Measurements from ENCODE around the gene DMXL1.
"Not testable (repeated sequence)": the region's sequence is repeated elsewhere in the genome, so short reads cannot be mapped to it uniquely, and the experiment has no call there.

The DMXL1 gene

GRCh38 chr5:119122474-119122873 is 51.6 kb downstream of the DMXL1 start:
- not testable (repeated sequence) for DNase-seq (ENCODE audit: low spot score)

GRCh38 chr5:119123280-119123679 is 52.4 kb downstream of the DMXL1 start:
- no peak for DNase-seq (ENCODE audit: low spot score)

GRCh38 chr5:119129770-119130169 is 58.9 kb downstream of the DMXL1 start:
- no peak for DNase-seq (ENCODE audit: low spot score)

DNA sequence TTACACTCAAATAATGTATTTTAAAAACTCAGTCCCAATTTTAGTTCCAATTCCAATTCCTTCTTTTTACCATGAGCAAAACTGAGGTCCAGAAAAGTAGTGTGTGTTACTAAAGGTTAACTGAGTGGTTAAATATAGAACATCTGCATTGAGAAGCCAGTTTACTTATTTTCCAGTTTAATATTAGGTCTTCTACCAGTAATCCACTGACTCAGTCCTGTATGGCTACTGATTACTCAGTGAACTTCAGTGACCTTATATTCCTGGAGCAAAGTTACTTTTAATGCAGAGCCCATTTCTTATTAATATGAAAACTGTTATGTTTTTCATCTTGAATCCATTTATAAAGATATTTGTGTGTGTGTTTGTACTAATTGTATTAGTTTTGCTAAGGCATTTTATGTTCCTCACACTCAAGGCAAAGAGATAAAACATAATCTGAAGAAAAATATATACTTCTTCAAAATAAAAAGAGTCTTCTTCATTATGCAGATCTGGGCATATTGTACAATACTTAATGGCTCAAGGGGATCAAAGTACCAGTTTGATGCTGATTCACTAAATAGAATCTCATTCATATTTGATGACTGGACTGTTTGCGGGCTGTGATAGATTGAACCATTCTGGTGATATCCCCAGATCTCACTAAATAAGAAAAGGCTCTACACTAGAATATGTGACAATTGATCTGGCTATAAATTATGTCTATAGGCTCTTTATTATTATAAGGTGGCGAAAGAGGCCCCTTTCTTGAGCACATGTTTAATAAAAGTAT is 60.8 kb downstream of the DMXL1 start:
- no peak for DNase-seq (ENCODE audit: low spot score)

- DNase-seq (ENCODE audit: low spot score), result not testable (repeated sequence)
These were observed 64.9 kb downstream of the DMXL1 start for GRCh38 chr5:119135743-119136142.

DNA sequence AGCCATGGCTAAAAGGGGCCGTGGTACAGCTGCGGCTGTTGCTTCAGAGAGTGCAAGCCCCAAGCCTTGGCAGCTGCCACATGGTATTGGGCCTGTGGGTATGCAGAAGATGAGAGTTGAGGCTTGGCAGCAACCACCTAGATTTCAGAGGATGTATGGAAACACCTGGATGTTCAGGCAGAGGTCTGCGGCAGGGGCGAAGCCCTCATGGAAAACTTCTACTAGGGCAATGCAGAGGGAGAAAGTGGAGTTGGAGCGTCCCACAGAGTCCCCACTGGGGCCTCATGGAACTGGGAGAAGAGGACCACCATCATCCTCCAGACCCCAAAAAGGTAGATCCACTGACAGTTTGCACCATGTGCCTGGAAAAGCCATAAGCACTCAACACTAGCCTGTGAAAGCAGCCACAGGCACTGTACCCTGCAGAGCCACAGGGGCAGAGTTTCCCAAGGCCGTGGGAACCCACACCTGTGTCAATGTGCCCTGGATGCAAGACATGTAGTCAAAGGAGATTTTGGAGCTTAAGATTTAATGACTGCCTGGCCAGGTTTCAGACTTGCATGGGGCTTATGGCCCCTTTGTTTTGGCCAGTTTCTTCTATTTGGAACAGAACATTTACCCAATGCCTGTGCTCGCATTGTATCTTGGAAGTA is 65.9 kb downstream of the DMXL1 start:
- DNase-seq (ENCODE audit: low spot score), result no peak

- no peak for DNase-seq (ENCODE audit: low spot score)
These were observed 82.7 kb downstream of the DMXL1 start for GRCh38 chr5:119153629-119154028.

GRCh38 chr5:119158144-119158543 is 87.3 kb downstream of the DMXL1 start:
- DNase-seq (ENCODE audit: low spot score), result no peak

DNA sequence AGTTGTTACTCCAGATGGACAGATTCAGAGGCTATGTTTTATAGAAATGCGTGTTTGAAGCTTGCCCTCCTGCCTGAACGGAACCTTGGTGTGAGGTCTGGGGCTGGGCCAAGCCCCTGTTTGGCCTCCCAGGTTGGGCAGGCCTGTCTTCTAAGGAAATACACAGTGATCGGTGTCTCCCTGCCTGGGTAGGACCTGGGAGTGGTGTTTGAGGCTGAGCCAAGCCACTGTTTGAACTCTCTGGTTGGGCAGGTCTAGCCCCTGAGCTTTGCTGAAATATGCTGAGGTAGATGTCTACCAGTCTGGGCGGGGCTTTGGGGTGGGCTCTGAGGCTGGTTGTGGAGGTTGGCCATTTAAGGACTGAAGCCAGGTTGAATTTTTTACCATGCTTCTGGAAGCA is 90.5 kb downstream of the DMXL1 start:
- no peak for DNase-seq (ENCODE audit: low spot score)

DNA sequence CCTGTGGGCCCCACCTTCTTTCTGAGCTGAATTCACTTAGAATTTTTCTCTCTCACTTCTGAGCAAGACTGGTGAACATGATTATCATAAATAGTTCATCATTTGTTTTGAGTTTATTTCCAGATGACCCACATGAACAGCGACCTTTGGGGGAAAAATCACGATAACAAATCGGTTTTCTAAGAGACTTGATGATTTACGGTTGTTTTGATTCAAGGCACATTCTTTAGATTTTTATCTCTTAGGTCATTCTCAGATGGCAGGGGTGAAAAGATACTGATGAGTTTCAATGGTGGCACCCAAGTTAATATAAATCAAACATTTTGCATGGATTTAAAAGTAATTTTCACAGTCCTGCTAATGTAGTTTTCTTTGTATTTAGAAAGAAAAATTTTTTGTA is 95.1 kb downstream of the DMXL1 start:
- DNase-seq (ENCODE audit: low spot score), result no peak

GRCh38 chr5:119168401-119168800 is 97.5 kb downstream of the DMXL1 start:
- DNase-seq (ENCODE audit: low spot score), result no peak

- no peak for DNase-seq (ENCODE audit: low spot score)
These were observed 100.8 kb downstream of the DMXL1 start for GRCh38 chr5:119171686-119172085.

DNA sequence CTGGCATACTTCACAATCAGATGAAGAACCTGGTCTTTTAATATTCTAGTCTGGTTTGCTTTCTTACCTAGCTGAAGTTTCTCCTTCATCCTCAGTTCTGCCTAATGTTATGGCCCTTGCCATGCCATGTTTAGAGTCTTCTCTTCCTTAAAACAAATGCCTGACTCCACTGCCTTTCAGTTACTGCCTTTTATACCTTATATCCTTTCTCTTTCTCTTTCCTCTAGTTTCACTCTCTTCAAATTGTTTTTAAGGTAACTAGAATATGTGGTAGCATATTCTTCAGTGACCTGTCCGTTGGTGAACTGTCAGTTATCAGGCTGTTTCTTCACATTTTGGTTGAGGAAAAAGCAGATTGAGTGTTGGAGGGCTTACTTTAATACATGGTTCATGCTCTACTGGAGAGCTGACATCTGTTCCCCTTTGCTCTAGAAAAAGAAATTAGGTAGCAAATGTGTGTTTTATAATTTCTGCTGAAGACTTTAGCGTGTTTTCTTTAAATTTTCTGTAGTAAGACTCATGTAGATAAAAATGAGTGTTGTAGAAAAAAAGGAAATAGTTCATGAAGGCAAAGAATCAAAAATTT is 103.8 kb downstream of the DMXL1 start:
- DNase-seq (ENCODE audit: low spot score), result no peak

DNA sequence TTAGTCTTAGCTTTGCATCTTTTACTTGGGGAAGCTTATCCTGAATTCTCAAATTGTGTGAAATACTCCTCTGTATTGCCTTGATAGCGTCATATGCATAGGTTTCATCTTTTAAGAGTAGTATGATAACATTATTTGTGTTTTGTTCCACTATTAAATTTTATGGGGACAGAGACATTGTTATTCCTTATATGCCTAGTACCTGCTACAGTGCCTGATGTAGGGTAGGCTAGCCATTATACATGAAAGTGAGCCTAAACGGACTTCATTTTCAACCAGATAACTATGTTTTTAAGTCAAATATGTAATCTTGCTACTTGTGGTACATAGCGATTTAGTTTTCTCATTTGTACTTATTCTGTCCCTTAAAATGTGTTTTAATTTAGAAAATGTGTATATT is 105.9 kb downstream of the DMXL1 start:
- DNase-seq (ENCODE audit: low spot score), result no peak

GRCh38 chr5:119177226-119177625 is 106.3 kb downstream of the DMXL1 start:
- DNase-seq (ENCODE audit: low spot score), result no peak

- no peak for DNase-seq (ENCODE audit: low spot score)
These were observed 107.5 kb downstream of the DMXL1 start for GRCh38 chr5:119178435-119178834.

DNA sequence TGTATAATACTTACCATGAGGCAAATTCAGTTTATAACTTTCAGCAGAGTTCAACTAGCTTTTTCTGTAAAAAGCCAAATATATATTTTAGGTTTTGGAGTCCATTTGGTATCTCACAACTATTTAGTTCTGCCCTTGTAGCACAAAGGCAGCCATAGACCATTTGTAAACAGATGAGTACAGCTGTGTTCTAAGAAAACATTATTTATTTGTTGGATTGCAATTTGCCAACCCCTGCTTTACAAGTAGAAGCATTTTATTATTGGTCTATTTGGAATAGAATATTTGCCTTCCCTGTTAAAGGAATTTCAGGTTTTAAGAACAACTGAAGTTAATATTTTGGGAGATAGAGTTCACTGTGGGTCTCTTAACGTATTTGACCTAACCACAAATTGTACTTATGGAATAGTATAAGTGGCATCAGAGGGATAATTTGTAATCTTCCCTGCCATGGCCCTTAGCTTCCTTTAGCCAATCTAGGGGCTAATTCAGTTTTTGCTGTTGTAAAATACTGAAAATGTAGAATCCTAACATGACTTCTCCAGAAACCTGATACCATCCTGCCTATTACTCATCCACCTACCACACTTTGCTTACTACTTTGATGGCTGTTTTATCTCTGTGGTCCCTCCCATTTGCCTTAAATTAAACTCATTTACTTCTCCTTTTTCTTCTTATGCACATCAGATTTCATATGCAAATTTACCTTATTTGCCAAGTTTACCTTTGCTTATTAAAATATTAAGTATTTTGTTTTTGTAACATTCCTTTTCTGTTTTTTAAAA is 109.2 kb downstream of the DMXL1 start:
- DNase-seq (ENCODE audit: low spot score), result no peak

DNA sequence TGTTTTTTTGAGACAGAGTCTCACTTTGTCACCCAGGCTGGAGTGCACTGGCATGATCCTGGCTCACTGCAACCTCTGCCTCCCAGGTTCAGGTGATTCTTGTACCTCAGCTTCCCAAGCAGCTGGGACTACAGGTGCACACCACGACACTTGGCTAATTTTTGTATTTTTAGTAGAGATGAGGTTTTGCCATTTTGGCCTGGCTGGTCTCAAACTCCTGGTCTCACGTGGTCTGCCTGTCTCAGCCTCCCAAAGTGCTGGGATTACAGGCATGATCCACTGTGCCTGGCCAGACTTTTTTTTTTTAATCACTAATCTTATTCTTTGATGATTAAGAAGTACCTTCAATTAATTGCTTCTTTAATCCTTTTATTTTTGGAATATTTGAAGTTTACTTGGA is 114.6 kb downstream of the DMXL1 start:
- not testable (repeated sequence) for DNase-seq (ENCODE audit: low spot score)

DNA sequence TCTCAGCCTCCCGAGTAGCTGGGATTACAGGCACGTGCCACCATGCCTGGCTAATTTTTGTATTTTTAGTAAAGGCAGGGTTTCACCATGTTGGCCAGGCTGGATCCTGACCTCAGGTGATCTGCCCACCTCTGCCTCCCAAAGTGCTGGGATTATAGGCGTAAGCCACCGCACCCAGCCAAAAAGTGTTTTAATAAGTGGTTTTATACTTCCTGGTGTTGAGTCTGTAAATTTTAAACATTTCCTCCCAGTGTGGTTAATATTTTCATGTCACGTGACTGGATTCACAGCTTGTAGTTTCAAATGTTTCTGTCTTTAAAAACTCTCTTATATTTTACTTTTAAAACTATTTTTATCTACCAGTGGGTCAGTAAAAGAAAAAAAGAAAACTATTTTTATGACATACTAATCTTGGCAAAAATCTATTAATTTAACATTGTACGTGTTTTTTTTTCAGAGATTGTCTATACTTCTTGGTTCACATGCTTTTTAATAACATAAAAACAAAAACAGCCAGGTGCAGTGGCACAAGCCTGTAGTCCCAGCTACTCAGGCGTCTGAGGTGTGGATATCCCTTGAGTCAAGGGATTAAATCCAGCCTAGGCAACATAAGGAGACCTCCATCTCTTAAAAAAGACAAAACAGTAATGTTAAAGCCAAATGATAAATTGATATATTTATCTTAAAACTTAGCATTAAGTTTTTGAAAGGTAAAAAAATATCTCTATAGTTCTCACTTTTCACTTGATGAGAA is 117.1 kb downstream of the DMXL1 start:
- DNase-seq (ENCODE audit: low spot score), result no peak

DNA sequence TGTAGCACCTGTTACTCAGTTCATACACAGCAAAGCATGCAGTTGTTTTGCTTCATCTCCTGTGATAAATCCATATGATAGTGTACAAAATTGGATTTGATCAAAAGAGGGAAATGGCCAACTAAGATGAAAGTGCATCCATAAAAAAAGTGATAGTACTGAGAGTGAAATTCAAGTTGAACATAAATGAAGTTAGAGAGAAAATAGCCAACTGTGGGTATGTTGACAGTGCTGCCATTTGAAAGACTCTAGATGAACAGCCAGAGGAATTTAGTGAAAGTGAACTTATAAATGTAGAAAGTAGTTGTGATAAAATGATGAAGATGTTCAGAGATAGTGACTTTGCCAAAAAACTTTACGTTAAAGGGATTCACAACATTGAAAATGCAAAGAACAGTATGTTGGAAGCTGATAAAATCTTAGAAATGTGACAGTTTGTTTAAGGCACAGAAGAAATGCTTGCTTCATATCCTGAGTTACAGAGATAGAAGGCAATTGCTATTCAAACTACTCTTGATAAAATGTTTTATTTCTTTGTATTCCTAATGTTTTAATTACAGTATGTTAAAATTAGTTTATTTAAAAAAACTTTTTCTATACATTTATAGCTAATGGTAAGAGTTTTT is 119.7 kb downstream of the DMXL1 start:
- DNase-seq (ENCODE audit: low spot score), result no peak

GRCh38 chr5:119191944-119192343 is 121.1 kb downstream of the DMXL1 start:
- no peak for DNase-seq (ENCODE audit: low spot score)
